ENCODE data around the gene CRACDL.

Gene CRACDL

DNA sequence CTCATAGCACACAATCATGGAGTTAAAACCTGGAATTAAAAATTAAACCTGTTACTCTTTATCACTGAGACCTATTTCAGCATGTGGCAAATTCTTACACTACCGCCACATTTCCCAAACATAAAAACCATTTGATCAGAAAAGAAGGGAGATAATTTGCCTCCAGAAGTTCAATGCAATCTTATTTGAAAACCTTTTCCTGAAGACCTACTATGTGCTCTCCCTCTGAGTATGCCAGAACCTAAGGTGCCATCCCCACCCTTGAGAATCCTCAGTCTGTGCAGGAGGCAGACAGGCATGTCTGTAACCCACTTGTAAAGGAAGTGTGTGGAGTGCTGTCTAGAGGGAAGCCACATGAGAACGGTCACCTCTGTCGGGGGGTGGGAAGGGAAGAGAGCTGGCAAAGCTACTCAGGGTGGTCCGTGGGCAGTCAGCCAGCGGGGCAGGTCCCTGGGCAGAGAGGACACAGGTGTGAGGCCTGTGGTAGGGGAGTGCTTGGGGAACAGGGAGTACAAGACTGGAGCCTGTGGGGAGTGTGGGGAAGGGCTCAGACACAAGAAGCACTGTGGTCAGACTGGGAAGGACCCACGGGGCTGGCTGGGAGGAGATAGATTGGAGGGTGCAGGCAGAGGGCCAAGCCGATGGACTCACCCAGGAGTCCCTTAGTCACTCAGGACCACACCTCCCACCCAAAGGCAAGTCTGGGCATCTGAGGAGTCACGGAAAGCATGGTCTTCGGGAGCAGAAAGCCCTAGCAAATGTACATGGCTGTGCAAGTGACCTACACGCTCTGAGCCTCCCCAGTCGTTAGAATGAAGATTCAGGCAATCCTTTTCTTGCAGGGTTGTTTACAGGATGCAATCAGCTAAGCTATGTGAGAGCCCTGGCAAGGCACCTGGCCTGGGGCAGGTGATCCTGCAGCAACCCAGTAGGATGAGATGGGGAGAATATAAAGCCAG, 22.8 kb downstream of the CRACDL start:
- H3K4me3 ChIP-seq (ENCODE audit: low read depth, low read length) = no peak overlapping the region; the same call in 1 of the 2 replicates
- H3K36me3 ChIP-seq (ENCODE audit: insufficient read depth, low read length) = no peaks in the 10 kb centered on the region
- no peaks in the 10 kb centered on the region for H3K27me3 ChIP-seq (ENCODE audit: insufficient read depth, low read length)
- H3K4me1 ChIP-seq (ENCODE audit: control insufficient read depth, insufficient read depth, low read length, unreplicated experiment) = peaks cover 90% of the 10 kb centered on the region
- peak overlapping the region; percentile 87 for H3K27ac ChIP-seq (ENCODE audit: low read depth, low read length)
- H2AFZ ChIP-seq (ENCODE audit: low read length, unreplicated experiment) = no peak overlapping the region
- H3K79me2 ChIP-seq (ENCODE audit: control insufficient read depth, insufficient read depth, low read length, unreplicated experiment) = no peaks in the 10 kb centered on the region

DNA sequence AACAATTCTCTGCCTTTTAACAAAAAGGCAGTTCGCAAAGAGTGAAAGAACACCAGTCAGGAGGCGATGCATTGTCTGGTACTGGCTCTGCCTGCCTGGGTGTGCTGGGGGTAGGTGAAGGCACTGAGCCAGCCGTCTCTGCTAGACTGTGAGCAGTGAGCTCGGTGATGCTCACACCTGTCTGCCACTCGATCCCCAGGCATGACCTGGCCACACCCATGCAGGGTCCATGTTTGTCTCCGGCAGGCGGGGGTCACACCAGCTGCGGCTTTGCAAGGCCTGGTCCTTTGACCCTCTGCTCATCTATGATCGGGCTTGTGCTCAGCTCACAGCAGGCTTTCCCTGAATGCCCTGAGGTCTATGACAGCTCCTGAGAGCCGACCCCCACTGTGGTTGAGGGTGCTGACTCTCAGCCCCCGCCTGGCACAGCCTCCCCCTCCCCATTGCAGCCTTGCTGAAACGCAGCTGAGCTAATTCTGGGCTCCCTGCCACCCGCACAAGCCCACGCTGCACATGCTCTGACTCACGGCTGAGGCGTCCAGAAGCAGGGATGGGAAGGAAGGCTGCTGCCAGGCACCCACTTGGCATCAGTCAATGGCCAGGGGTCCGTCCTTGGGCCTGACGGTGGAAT, 23.7 kb downstream of the CRACDL start:
- Histone ChIP-seq H3K4me3 (ENCODE audit: low read depth, low read length) (peak overlapping the region; percentile 37), H3K4me1 (ENCODE audit: control insufficient read depth, insufficient read depth, low read length, unreplicated experiment) (peaks cover 92% of the 10 kb centered on the region), H2AFZ (ENCODE audit: low read length, unreplicated experiment) (no peak overlapping the region), H3K27ac (ENCODE audit: low read depth, low read length) (peak overlapping the region; percentile 87), H3K27me3 (ENCODE audit: insufficient read depth, low read length) (no peaks in the 10 kb centered on the region), H3K79me2 (ENCODE audit: control insufficient read depth, insufficient read depth, low read length, unreplicated experiment) (no peaks in the 10 kb centered on the region), H3K36me3 (ENCODE audit: insufficient read depth, low read length) (no peaks in the 10 kb centered on the region)

DNA sequence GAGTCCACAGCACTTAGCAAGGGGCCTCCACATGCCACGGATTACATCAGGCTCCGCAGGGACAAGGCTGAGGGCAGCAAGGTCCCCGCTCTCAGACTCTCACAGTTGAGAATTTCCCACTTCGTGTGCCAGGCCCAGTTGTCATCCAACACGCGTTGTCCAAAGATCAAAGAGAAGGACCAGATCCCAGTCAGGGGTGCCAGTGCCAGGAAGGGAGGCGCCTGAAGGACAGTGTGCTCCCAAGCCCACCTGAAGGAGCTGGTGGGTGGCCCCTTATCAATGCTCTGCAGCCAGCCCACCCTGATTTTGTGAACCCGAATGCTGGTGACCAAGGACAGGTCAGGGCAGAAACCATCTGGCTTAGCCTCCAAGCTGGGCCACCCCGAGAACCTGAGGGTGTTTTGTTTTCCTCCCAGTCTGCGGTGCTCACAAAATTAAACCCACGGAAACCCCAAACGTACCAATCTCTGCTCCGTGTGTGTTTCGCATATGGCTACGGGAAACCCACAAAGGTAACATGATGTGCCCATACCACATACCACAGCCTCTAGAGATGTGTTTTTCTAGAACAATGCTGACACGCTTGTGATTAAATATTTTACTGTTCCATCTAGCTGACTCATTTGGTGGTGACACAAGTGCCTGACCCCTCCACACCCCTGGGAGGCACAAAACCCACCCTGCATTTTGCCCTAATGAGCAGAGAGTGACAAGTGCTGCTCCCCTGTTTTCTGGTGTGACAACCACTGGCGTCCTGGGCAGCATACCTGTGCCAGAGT, 24.5 kb downstream of the CRACDL start:
- Histone ChIP-seq H2AFZ (ENCODE audit: low read length, unreplicated experiment) (no peak overlapping the region), H3K36me3 (ENCODE audit: insufficient read depth, low read length) (no peaks in the 10 kb centered on the region), H3K79me2 (ENCODE audit: control insufficient read depth, insufficient read depth, low read length, unreplicated experiment) (no peaks in the 10 kb centered on the region), H3K27ac (ENCODE audit: low read depth, low read length) (peak overlapping the region; percentile 87), H3K27me3 (ENCODE audit: insufficient read depth, low read length) (no peaks in the 10 kb centered on the region), H3K4me1 (ENCODE audit: control insufficient read depth, insufficient read depth, low read length, unreplicated experiment) (peaks cover 85% of the 10 kb centered on the region), H3K4me3 (ENCODE audit: low read depth, low read length) (0 out of 2 replicates have a peak overlapping the region, but pooled peaks have one; percentile 37)

DNA sequence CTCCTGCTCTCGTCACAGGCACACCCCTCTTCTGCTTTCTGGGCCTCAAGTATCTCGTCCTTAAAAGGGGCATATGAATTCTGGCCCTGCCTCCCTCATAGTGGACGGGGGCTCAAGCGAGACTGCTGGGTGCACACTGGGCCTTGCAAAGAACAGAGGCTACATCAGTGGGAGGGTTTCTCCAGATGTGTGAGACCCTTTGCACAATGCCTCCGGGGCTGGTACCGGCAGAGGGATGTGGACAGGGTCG, 25.0 kb downstream of the CRACDL start:
- Histone ChIP-seq H3K36me3 (ENCODE audit: insufficient read depth, low read length) (no peaks in the 10 kb centered on the region), H3K27me3 (ENCODE audit: insufficient read depth, low read length) (no peaks in the 10 kb centered on the region), H3K79me2 (ENCODE audit: control insufficient read depth, insufficient read depth, low read length, unreplicated experiment) (no peaks in the 10 kb centered on the region), H3K27ac (ENCODE audit: low read depth, low read length) (peak overlapping the region; percentile 87), H2AFZ (ENCODE audit: low read length, unreplicated experiment) (no peak overlapping the region), H3K4me3 (ENCODE audit: low read depth, low read length) (no peak overlapping the region), H3K4me1 (ENCODE audit: control insufficient read depth, insufficient read depth, low read length, unreplicated experiment) (peaks cover 79% of the 10 kb centered on the region)

DNA sequence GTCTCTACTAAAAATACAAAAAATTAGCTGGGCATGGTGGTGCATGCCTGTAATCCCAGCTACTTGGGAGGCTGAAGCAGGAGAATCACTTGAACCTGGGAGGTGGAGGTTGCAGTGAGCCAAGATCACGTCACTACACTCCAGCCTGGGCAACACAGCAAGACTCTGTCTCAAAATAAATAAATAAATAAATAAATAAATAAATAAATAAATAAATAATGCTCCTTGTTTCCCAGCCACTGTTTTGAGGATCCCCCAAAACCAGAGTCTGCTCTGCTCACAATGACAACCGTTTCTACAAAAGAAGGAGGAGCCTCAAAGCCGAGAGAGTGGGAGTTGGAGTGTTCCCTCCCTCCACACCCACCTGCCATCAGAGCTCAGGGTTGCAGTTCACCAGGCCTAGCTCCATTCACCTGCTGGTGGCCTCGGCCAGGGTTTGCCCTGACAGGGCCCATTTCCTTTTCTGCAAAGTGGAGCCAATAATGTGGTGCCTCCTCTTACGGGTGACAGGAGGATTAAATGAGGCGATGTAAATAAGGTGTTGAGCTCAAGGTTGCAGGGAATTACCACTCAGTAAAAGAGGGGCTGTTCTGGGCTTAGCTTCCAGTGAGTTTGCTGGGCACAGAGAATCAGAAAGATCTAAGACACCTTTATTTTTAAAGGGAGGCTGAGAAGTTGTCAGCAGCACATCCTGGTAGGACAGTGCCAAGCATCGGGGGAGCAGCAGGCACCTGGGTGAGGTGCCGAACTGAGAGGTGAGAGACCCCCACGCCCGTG, 25.5 kb downstream of the CRACDL start:
- Histone ChIP-seq H2AFZ (ENCODE audit: low read length, unreplicated experiment) (no peak overlapping the region), H3K36me3 (ENCODE audit: insufficient read depth, low read length) (no peaks in the 10 kb centered on the region), H3K27me3 (ENCODE audit: insufficient read depth, low read length) (no peaks in the 10 kb centered on the region), H3K4me3 (ENCODE audit: low read depth, low read length) (no peak overlapping the region), H3K27ac (ENCODE audit: low read depth, low read length) (peak overlapping the region; percentile 87; the same call in 1 of the 2 replicates), H3K4me1 (ENCODE audit: control insufficient read depth, insufficient read depth, low read length, unreplicated experiment) (peaks cover 75% of the 10 kb centered on the region), H3K79me2 (ENCODE audit: control insufficient read depth, insufficient read depth, low read length, unreplicated experiment) (no peaks in the 10 kb centered on the region)

DNA sequence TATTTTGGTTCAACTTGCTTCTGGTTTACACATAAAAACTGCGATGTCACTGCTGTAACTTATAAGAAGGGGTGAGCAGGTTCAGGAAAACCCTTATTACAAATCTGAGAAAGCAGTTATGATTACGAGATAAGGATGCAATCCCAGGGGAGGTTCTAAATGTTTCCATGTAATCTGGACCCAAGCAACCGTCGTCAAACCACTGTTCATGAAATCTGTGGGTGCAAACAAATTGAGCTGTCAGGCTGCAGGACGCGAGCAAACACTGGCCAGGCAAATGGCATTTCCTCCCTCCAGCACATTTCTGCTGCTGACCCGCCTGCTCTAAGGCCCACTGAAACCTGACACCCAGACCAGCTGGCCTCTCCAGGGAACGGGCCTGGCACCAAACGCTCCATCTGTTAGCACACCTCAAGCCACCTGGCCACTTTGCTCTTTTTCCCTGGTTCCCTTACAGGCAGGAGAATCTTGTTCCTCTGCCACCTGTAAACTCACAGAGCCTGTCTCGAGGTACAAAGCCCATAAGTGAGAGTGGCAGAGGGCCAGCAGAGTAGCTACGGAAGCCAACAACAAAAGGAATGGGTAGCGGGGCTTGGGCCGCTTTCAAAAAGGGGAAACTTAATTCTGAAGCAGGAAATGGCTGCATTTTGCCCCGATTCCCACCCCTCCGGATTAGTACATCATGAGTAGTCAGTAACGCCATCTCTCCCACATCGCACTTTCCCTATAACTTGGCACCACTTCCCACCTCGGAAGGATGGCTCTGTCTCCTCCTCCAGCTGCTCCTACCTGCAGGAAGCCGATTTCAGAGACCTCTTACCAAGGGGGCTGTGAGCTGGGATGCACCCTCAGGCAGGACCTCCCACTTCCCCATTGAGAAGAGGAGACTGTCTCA, 26.5 kb downstream of the CRACDL start:
- peak overlapping the region; percentile 27 for H2AFZ ChIP-seq (ENCODE audit: low read length, unreplicated experiment)
- H3K27me3 ChIP-seq (ENCODE audit: insufficient read depth, low read length) = no peaks in the 10 kb centered on the region
- no peaks in the 10 kb centered on the region for H3K79me2 ChIP-seq (ENCODE audit: control insufficient read depth, insufficient read depth, low read length, unreplicated experiment)
- H3K36me3 ChIP-seq (ENCODE audit: insufficient read depth, low read length) = no peaks in the 10 kb centered on the region
- H3K4me1 ChIP-seq (ENCODE audit: control insufficient read depth, insufficient read depth, low read length, unreplicated experiment) = peaks cover 65% of the 10 kb centered on the region
- peak overlapping the region; percentile 50; the same call in 1 of the 2 replicates for H3K4me3 ChIP-seq (ENCODE audit: low read depth, low read length)
- peak overlapping the region; percentile 89 for H3K27ac ChIP-seq (ENCODE audit: low read depth, low read length)

GRCh38 chr2:98908931-98909316, 27.1 kb downstream of the CRACDL start:
- no peaks in the 10 kb centered on the region for H3K36me3 ChIP-seq (ENCODE audit: insufficient read depth, low read length)
- peak overlapping the region; percentile 27 for H2AFZ ChIP-seq (ENCODE audit: low read length, unreplicated experiment)
- peak overlapping the region; percentile 89 for H3K27ac ChIP-seq (ENCODE audit: low read depth, low read length)
- no peaks in the 10 kb centered on the region for H3K79me2 ChIP-seq (ENCODE audit: control insufficient read depth, insufficient read depth, low read length, unreplicated experiment)
- H3K27me3 ChIP-seq (ENCODE audit: insufficient read depth, low read length) = no peaks in the 10 kb centered on the region
- peaks cover 59% of the 10 kb centered on the region for H3K4me1 ChIP-seq (ENCODE audit: control insufficient read depth, insufficient read depth, low read length, unreplicated experiment)
- H3K4me3 ChIP-seq (ENCODE audit: low read depth, low read length) = peak overlapping the region; percentile 50; the same call in 1 of the 2 replicates

GRCh38 chr2:98907966-98908905, 27.8 kb downstream of the CRACDL start:
- Histone ChIP-seq H3K27ac (ENCODE audit: low read depth, low read length) (peak overlapping the region; percentile 89), H3K4me1 (ENCODE audit: control insufficient read depth, insufficient read depth, low read length, unreplicated experiment) (peaks cover 52% of the 10 kb centered on the region), H3K27me3 (ENCODE audit: insufficient read depth, low read length) (no peaks in the 10 kb centered on the region), H3K36me3 (ENCODE audit: insufficient read depth, low read length) (no peaks in the 10 kb centered on the region), H3K79me2 (ENCODE audit: control insufficient read depth, insufficient read depth, low read length, unreplicated experiment) (no peaks in the 10 kb centered on the region), H2AFZ (ENCODE audit: low read length, unreplicated experiment) (peak overlapping the region; percentile 27), H3K4me3 (ENCODE audit: low read depth, low read length) (peak overlapping the region; percentile 50; the same call in 1 of the 2 replicates)

DNA sequence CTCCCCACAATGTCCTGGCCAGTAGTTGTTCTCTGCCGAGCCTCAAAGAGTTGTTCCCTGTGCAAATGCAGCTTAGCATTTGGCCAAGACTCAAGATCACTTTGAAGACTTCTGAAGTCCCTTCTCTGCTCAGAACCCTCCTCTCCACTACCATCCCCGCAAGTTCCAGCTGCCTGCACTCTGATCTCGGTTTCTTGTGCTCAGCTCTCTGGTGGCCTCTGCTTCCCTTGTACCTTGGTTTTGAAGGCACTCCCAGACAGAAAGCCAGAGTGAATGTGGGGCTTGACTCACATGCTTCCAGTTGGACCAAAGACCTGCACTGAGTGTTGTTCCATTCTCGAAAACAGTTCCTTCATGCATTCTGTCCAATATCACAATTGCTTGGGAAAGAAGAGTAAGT, 28.6 kb downstream of the CRACDL start:
- Histone ChIP-seq H3K79me2 (ENCODE audit: control insufficient read depth, insufficient read depth, low read length, unreplicated experiment) (no peaks in the 10 kb centered on the region), H3K27me3 (ENCODE audit: insufficient read depth, low read length) (no peaks in the 10 kb centered on the region), H2AFZ (ENCODE audit: low read length, unreplicated experiment) (no peak overlapping the region), H3K4me3 (ENCODE audit: low read depth, low read length) (no peak overlapping the region), H3K27ac (ENCODE audit: low read depth, low read length) (no peak overlapping the region), H3K36me3 (ENCODE audit: insufficient read depth, low read length) (no peaks in the 10 kb centered on the region), H3K4me1 (ENCODE audit: control insufficient read depth, insufficient read depth, low read length, unreplicated experiment) (peaks cover 45% of the 10 kb centered on the region)

Data from ACC112 (cell line).